HepG2 (cell line): ENCODE results near the gene CSTB. TPM values are rescaled to one million over a fixed set of nuclear protein-coding genes. Genes with fewer than 3 reads are reported as not detected.
A peak's percentile ranks its signal among the peaks of the same experiment; 100 is the strongest.

Experiments used
- FLYWCH1 ChIP-seq: sonication (generic); formaldehyde crosslinking; IDR thresholded peaks from 2 replicates; pipeline ENCODE4 v1.8.1; 2023; ENCODE audit warnings: mild to moderate bottlenecking, missing genetic modification reagents
- FOXK1 ChIP-seq: sonication (generic); formaldehyde crosslinking; IDR thresholded peaks from 2 replicates; pipeline ENCODE4 v1.4.0; 2020; ENCODE audit warnings: low read depth, missing genetic modification reagents, borderline replicate concordance
- MED8 ChIP-seq: sonication (generic); formaldehyde crosslinking; IDR thresholded peaks from 2 replicates; pipeline ENCODE4 v1.8.1; 2023; ENCODE audit warnings: mild to moderate bottlenecking, missing genetic modification reagents; ENCODE audit not compliant: insufficient replicate concordance
- MXI1 ChIP-seq: IDR thresholded peaks from 3 replicates; pipeline ENCODE4 v1.6.1; 2012; ENCODE audit warnings: low read depth, low read length, inconsistent platforms, borderline replicate concordance
- PHF20 ChIP-seq: sonication (generic); formaldehyde crosslinking; IDR thresholded peaks from 2 replicates; pipeline ENCODE4 v1.5.0; 2020; ENCODE audit warnings: mild to moderate bottlenecking, missing genetic modification reagents
- PLRG1 ChIP-seq: fragments of 450-650 bp; conservative IDR thresholded peaks from 2 replicates; pipeline ENCODE4 v1.6.1; 2016
- PREB ChIP-seq: sonication (generic); formaldehyde crosslinking; IDR thresholded peaks from 2 replicates; pipeline ENCODE4 v1.4.0; 2020; ENCODE audit warnings: missing genetic modification reagents
- RXRB ChIP-seq: IDR thresholded peaks from 2 replicates; pipeline ENCODE4 v1.6.1; 2016; ENCODE audit warnings: borderline replicate concordance, missing genetic modification reagents, missing compliant biosample characterization
- SIX4 ChIP-seq: sonication (generic); formaldehyde crosslinking; IDR thresholded peaks from 2 replicates; pipeline ENCODE4 v1.4.0; 2020; ENCODE audit warnings: missing genetic modification reagents
- SOX5 ChIP-seq: IDR thresholded peaks from 2 replicates; pipeline ENCODE4 v1.6.1; 2016; ENCODE audit warnings: borderline replicate concordance
- TFE3 ChIP-seq: IDR thresholded peaks from 2 replicates; pipeline ENCODE4 v1.6.1; 2016
- ZFAT ChIP-seq: sonication (generic); formaldehyde crosslinking; conservative IDR thresholded peaks from 2 replicates; pipeline ENCODE4 v1.8.1; 2023; ENCODE audit warnings: missing genetic modification reagents, inconsistent platforms
- ZKSCAN5 ChIP-seq: sonication (generic); formaldehyde crosslinking; IDR thresholded peaks from 2 replicates; pipeline ENCODE4 v1.5.1; 2020; ENCODE audit warnings: mild to moderate bottlenecking, missing genetic modification reagents
- ZNF468 ChIP-seq: sonication (generic); formaldehyde crosslinking; IDR thresholded peaks from 2 replicates; pipeline ENCODE4 v1.8.0; 2022; ENCODE audit warnings: mild to moderate bottlenecking, moderate library complexity, missing genetic modification reagents
- ZNF713 ChIP-seq: sonication (generic); formaldehyde crosslinking; IDR thresholded peaks from 2 replicates; pipeline ENCODE4 v1.4.0; 2020; ENCODE audit warnings: mild to moderate bottlenecking, missing genetic modification reagents
- ZNF766 ChIP-seq: sonication (generic); formaldehyde crosslinking; IDR thresholded peaks from 2 replicates; pipeline ENCODE4 v1.5.0; 2020; ENCODE audit warnings: missing genetic modification reagents, borderline replicate concordance
- ZNF83 ChIP-seq: sonication (generic); formaldehyde crosslinking; IDR thresholded peaks from 2 replicates; pipeline ENCODE4 v1.4.0; 2020; ENCODE audit warnings: missing genetic modification reagents, mild to moderate bottlenecking, borderline replicate concordance
- ZNF878 ChIP-seq: sonication (generic); formaldehyde crosslinking; IDR thresholded peaks from 2 replicates; pipeline ENCODE4 v1.8.1; 2023; ENCODE audit warnings: mild to moderate bottlenecking, missing genetic modification reagents, moderate library complexity
- polyA plus RNA-seq, 8 experiments: library from polyadenylated mRNA; depleted of rRNA in 3 of 8; stranded (reverse) in 7 of 8; unstranded in 1 of 8; fragments of >200 nt; fragmentation: Illumina TruSeq in 4 of 8; extraction: Trizol in 4 of 8; gene quantifications; 2 replicates each; pipeline versions ENCODE4 v1.2.1 to v1.2.3, GENCODE V29; 2011 to 2016; ENCODE audit warnings: low read depth in 4 of 8, missing spikeins in 1 of 8, mixed read lengths in 1 of 8; ENCODE audit not compliant: insufficient read depth in 1 of 8
- total RNA-seq, 5 experiments: library from RNA; depleted of rRNA; stranded (reverse); fragments of >200 nt; fragmentation: Illumina TruSeq; extraction: Trizol; gene quantifications; 2 replicates each; pipeline ENCODE4 v1.2.3, GENCODE V29; 2016; ENCODE audit warnings: low read depth in 1 of 5
- TF ChIP-seq, protein P1 (sequence below): sonication (generic); formaldehyde crosslinking; conservative IDR thresholded peaks from 2 replicates; pipeline ENCODE4 v1.5.0; 2020; ENCODE audit warnings: missing genetic modification reagents
- TF ChIP-seq, protein P2 (sequence below): sonication (generic); formaldehyde crosslinking; IDR thresholded peaks from 2 replicates; pipeline ENCODE4 v1.9.0; 2021; ENCODE audit warnings: missing genetic modification reagents, borderline replicate concordance
- TF ChIP-seq, protein P3 (sequence below): sonication (generic); formaldehyde crosslinking; IDR thresholded peaks from 2 replicates; pipeline ENCODE4 v1.4.0; 2020; ENCODE audit warnings: missing genetic modification reagents

The CSTB gene
- total and polyA plus RNA-seq, 2 of the 13 experiments (the other 11 are each of a cell fraction or from before 2014, with no cell fraction given) = 11.7 to 94.1 TPM

- TF ChIP-seq RXRB (CRISPR knock-in tag) (no peak), MXI1 (peak; percentile 96), FLYWCH1 (CRISPR knock-in tag) (no peak), PLRG1 (no peak), SOX5 (peak; percentile 49; the same call in 1 of the 2 replicates), ZNF878 (CRISPR knock-in tag) (0 out of 2 replicates have a peak, but pooled peaks have one; percentile 45), ZKSCAN5 (no peak), TFE3 (CRISPR knock-in tag) (no peak), PHF20 (CRISPR knock-in tag) (peak; percentile 92), ZNF468 (CRISPR knock-in tag) (no peak), ZNF713 (peak; percentile 81; the same call in 1 of the 2 replicates), ZNF83 (CRISPR knock-in tag) (0 out of 2 replicates have a peak, but pooled peaks have one; percentile 24), PREB (CRISPR knock-in tag) (no peak), ZFAT (CRISPR knock-in tag) (no peak), MED8 (peak; percentile 14), FOXK1 (CRISPR knock-in tag) (peak; percentile 70), SIX4 (CRISPR knock-in tag) (no peak), ZNF766 (CRISPR knock-in tag) (no peak)
- TF ChIP-seq, protein P1, sequence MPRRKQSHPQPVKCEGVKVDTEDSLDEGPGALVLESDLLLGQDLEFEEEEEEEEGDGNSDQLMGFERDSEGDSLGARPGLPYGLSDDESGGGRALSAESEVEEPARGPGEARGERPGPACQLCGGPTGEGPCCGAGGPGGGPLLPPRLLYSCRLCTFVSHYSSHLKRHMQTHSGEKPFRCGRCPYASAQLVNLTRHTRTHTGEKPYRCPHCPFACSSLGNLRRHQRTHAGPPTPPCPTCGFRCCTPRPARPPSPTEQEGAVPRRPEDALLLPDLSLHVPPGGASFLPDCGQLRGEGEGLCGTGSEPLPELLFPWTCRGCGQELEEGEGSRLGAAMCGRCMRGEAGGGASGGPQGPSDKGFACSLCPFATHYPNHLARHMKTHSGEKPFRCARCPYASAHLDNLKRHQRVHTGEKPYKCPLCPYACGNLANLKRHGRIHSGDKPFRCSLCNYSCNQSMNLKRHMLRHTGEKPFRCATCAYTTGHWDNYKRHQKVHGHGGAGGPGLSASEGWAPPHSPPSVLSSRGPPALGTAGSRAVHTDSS (CRISPR knock-in tag) = no peak
- TF ChIP-seq, protein P2, sequence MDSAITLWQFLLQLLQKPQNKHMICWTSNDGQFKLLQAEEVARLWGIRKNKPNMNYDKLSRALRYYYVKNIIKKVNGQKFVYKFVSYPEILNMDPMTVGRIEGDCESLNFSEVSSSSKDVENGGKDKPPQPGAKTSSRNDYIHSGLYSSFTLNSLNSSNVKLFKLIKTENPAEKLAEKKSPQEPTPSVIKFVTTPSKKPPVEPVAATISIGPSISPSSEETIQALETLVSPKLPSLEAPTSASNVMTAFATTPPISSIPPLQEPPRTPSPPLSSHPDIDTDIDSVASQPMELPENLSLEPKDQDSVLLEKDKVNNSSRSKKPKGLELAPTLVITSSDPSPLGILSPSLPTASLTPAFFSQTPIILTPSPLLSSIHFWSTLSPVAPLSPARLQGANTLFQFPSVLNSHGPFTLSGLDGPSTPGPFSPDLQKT (CRISPR knock-in tag) = no peak
- TF ChIP-seq, protein P3, sequence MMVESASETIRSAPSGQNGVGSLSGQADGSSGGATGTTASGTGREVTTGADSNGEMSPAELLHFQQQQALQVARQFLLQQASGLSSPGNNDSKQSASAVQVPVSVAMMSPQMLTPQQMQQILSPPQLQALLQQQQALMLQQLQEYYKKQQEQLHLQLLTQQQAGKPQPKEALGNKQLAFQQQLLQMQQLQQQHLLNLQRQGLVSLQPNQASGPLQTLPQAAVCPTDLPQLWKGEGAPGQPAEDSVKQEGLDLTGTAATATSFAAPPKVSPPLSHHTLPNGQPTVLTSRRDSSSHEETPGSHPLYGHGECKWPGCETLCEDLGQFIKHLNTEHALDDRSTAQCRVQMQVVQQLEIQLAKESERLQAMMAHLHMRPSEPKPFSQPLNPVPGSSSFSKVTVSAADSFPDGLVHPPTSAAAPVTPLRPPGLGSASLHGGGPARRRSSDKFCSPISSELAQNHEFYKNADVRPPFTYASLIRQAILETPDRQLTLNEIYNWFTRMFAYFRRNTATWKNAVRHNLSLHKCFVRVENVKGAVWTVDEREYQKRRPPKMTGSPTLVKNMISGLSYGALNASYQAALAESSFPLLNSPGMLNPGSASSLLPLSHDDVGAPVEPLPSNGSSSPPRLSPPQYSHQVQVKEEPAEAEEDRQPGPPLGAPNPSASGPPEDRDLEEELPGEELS (CRISPR knock-in tag) = peak; percentile 46
Observed at GRCh38 chr21:43789276-43790009, 13.3 kb upstream of the CSTB start, which contains the start of gene RRP1 (continued).
